GM20000 (cell line): ENCODE data around the gene SIRPA.

ENCODE experiments used
- DNase-seq: peaks from one replicate; pipeline ENCODE4 v3.0.0; 2012; ENCODE audit warnings: low spot score
- TF ChIP-seq, protein P1 (sequence below): IDR thresholded peaks from 2 replicates; pipeline ENCODE4 v1.5.1; 2012; ENCODE audit warnings: mild to moderate bottlenecking, control low read depth; ENCODE audit errors: extremely low read depth, missing control alignments

SIRPA gene

DNA sequence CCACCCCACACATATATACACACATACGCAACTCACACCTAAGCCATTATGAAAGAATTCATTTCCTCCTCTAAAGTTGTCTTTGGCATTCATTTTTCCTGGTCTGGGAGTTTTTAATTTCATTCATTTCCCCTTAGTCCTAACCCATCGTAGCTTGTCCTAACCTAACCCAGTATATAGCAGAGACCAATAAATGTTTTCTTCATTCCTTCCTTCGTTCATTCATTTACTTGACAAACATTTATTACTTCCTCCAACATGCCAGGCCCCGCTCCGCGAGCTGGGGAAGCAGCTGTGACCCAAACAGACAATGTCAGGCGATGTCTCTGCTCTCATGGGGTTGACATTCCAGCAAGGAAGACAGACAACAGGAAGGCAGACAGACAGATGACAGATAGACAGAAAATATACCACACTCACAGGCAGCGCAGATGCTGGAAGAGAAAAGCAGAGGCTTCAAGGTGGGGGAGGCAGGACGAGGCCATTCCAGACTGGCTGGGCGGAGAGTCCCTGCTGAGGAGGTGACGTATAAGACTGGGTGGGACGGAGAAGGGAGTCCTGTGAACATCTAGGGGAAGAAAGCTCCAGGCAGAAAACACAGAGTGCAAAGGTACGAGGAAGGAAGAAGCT lies 33.7 kb upstream of the SIRPA start:
- no peak for DNase-seq
- TF ChIP-seq, protein P1, sequence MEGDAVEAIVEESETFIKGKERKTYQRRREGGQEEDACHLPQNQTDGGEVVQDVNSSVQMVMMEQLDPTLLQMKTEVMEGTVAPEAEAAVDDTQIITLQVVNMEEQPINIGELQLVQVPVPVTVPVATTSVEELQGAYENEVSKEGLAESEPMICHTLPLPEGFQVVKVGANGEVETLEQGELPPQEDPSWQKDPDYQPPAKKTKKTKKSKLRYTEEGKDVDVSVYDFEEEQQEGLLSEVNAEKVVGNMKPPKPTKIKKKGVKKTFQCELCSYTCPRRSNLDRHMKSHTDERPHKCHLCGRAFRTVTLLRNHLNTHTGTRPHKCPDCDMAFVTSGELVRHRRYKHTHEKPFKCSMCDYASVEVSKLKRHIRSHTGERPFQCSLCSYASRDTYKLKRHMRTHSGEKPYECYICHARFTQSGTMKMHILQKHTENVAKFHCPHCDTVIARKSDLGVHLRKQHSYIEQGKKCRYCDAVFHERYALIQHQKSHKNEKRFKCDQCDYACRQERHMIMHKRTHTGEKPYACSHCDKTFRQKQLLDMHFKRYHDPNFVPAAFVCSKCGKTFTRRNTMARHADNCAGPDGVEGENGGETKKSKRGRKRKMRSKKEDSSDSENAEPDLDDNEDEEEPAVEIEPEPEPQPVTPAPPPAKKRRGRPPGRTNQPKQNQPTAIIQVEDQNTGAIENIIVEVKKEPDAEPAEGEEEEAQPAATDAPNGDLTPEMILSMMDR = no peak

DNA sequence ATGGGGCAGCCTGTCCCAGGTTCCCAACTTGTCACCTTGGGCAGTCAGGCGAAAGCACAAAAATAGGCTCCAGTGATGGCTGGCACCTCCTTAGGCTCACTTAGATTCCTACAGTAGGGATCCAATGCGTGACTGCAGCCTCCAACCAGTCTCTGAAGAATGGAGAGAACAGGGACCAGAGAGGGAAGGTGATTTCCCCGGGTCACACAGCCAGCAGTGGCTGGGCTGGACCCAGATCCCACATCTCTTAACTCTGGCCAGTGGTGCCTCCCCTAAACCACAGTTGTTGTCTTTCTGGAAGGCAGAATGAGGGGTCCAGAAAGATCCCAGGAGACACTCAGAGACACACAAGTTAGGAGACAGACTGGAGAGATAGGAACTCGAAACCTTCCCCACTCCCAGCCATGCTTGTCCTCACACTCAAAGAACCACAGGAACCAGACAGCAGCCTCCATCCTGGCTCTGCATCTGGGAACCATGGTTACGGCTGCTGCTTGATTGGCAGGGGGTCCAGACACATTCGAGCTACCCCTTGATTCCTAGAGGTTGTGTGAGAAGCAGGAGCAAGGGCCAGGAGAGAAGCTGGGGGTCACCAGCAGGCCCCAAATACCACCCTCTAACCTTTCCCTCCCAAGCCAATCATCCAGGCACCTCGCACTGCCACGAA lies 33.1 kb upstream of the SIRPA start:
- no peak for DNase-seq
- TF ChIP-seq, protein P1 = no peak

DNA sequence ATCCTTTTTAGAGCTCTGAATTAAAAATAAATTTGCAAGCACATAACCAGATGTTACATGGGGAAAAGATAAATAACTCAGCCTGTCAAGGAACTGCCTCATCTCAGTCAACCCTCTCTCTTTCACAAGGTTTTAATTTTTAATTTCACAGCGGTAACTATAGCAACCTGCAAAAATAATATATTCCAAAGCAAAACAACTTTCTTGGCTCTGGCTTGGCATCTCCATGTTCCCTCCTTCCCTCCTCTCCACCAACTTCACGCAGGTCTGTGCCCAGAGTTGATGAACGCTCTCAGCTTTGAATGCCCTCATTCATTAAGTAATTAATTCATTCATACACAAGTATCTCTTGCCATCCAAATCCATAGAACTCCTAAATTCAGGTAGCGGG lies 32.5 kb upstream of the SIRPA start:
- DNase-seq = no peak
- TF ChIP-seq, protein P1 = no peak

- DNase-seq = no peak
- TF ChIP-seq, protein P1 = no peak
These were observed 31.9 kb upstream of the SIRPA start for GRCh38 chr20:1863296-1863695.

GRCh38 chr20:1866834-1867233 lies 28.4 kb upstream of the SIRPA start:
- TF ChIP-seq, protein P1 = no peak
- no peak for DNase-seq

GRCh38 chr20:1867495-1868260 lies 27.5 kb upstream of the SIRPA start:
- no peak for DNase-seq
- TF ChIP-seq, protein P1 = no peak

DNA sequence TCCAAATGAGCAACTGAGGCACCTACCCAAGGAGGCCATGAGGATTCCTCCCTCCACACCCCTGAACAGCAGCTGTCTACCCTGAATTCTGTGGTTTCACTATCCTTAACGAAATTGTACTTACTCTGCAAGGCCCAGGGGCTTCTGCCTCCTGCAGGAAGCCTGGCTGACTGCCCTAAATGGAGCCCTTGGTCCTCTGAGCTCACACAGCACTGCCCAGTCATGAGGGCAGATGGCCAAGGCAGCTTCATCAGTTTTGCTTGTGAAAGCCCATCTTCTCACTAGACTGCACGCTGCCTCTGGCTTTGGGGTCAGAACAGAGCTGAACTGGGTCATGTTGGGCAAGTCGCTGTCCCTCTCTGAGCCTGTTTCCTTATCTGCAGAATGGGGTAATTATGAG lies 26.4 kb upstream of the SIRPA start:
- TF ChIP-seq, protein P1 = no peak
- no peak for DNase-seq
